HL-60/S4 treated with retinoic acid at 250 ng/mL for 4 days and 3 days (cell line): ENCODE measurements around the gene ZFYVE9.
"Not testable (repeated sequence)": the region's sequence is repeated elsewhere in the genome, so short reads cannot be mapped to it uniquely, and the experiment has no call there.

Source experiments
- in situ Hi-C: fragments of 300-500 bp; cut with MboI; formaldehyde crosslinking; loops from 2 replicates; pipeline ENCODE4 v1.7.0; 2022; ENCODE audit warnings: low sequenced_read_pairs

Gene ZFYVE9

DNA sequence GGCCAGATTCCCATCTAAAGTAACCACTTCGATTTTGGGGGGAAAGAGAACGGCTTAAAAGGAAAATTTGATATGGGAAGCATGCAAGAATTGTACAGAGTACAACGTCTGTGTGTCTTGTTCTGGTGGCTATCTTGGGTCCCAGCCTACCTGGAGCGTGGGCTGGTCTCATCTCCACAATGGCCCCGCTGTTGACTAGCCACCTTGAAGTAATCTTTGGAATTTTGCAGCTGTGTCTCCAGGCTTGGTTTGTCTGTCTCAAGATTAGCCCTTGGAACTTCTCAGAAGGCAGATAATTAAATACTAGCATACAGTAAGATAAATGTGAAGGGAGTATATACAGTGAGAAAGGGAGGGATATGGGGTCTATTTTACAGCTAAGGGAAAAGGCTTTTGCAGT, 225.4 kb downstream of the ZFYVE9 start:
- in situ Hi-C loops = no loop called here

DNA sequence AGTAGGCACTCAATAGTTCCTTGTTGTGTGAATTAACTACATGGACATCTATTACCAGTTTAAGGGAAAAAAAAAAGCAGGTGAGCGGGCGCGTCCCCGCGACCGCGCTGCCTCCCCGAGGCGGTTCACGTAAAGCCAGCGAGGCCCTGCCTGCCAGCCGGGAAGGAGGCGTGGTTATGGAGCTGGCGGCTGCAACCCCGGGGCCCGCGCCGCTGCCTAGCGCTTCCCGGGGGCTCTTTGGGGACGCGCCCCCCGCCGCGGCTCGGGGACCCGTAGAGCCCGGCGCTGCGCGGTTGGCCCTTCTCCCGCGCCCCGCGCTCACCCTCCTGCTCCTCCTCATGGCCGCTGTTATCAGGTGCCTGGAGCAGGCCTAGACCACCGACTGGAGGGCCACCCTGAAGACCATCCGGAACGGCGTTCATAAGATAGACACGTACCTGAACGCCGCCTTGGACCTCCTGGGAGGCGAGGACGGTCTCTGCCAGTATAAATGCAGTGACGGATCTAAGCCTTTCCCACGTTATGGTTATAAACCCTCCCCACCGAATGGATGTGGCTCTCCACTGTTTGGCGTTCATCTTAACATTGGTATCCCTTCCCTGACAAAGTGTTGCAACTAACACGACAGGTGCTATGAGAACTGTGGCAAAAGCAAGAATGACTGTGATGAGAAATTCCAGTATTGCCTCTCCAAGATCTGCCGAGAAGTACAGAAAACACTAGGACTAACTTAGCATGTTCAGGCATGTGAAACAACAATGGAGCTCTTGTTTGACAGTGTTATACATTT, 226.7 kb downstream of the ZFYVE9 start:
- in situ Hi-C loops = no loop called here

DNA sequence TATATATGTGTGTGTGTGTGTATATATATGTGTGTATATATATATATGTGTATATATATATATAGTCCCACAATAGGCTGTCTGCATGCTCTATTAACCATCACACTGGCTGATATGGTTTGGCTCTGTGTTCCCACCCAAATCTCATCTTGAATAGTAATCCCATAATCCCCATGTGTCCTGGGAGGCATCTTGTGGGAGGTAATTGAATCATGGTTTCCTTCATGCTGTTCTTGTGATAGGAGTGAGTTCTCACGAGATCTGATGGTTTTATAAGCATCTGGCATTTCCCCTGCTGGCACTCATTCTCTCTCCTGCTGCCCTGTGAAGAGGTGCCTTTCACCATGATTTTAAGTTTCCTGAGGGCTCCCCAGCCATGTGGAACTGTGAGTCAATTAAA, 228.0 kb downstream of the ZFYVE9 start:
- in situ Hi-C loops = not testable (repeated sequence)

DNA sequence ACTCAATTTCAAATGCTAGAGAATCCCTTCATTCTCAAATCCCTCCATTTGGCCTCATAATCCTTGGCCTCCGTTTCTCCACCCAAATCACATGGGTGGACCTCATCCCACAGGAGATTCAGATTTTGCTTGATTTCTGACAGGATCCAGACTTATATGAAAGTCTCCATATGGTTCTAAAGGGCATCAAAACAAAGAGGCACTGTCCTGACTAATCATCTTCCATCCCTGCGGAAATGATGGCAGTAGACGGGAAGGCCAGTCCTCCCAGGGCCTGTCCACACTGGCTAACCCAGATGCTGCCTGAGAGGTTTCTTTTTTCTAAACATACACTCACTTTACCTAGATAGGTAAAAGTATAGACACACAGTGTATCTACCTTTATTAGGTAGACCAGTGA, 243.5 kb downstream of the ZFYVE9 start:
- in situ Hi-C loops = no loop called here

DNA sequence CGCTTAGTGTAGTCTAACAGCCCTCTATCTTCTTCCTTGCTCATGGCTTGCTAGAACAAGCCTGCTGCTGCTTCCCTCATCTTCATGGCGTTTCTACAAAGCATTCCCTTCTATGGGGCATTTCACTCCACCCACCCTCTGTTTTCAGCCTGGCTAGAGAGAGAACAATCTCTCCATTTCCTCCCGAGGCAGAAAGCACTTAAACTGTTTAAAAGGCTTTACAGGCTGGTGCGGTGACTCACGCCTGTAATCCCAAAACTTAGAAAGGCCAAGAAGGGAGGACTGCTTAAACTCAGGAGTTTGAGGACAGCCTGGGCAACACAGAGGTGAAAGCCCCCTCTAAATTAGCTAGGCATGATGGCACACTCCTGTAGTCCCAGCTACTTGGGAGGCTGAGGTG, 244.6 kb downstream of the ZFYVE9 start:
- in situ Hi-C loops = no loop called here

DNA sequence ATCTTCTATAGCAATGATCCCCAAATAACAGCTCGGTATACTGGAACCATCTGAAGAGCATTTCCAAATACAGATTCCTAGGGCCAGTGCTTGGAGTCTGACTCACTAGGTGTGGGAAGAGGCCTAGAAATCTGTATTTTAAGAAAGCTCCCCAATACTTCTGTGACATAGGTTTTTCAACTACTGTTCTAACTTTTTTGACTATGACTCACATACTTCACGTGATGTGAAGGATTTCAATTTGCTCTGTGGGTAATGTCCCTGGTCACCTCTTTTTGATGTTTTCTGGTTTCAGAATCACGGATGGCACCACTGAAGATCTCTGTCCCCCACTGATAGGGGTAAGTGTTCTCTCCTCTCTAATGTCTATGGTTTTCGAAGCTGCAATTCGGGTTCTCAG, 251.3 kb downstream of the ZFYVE9 start:
- in situ Hi-C loops = no loop called here
